AG04449 (cell line): Measurements from ENCODE around the gene KCTD15.
"Not testable (repeated sequence)": the region's sequence is repeated elsewhere in the genome, so short reads cannot be mapped to it uniquely, and the experiment has no call there.

Experiments
- CTCF ChIA-PET: fragments of 350-600 bp; formaldehyde crosslinking; extraction: SDS; loops from one replicate; lab custom pipeline; 2021; ENCODE audit warnings: antibody characterized with exemption; lab: Yijun Ruan, JAX
- POLR2A ChIA-PET: fragments of 400-600, 350-600 bp; formaldehyde crosslinking; extraction: SDS; loops from one replicate; lab custom pipeline; 2020; ENCODE audit warnings: antibody characterized with exemption, inconsistent platforms; lab: Yijun Ruan, JAX
- DNase-seq: peaks from one replicate; pipeline ENCODE4 v3.0.0-alpha.2; 2010; ENCODE audit warnings: low read depth, low spot score
- H3K4me3 ChIP-seq: 2 replicates; pipeline ENCODE4 v1.5.1; 2011; ENCODE audit warnings: low read depth, mild to moderate bottlenecking, control low read depth, low read length
- TF ChIP-seq, protein P1 (sequence below): IDR thresholded peaks from one replicate; pipeline ENCODE4 v1.5.1; 2011; ENCODE audit warnings: mild to moderate bottlenecking, moderate library complexity, low read length, control low read depth, inconsistent platforms; ENCODE audit not compliant: insufficient read depth; ENCODE audit errors: missing control alignments

KCTD15 gene

DNA sequence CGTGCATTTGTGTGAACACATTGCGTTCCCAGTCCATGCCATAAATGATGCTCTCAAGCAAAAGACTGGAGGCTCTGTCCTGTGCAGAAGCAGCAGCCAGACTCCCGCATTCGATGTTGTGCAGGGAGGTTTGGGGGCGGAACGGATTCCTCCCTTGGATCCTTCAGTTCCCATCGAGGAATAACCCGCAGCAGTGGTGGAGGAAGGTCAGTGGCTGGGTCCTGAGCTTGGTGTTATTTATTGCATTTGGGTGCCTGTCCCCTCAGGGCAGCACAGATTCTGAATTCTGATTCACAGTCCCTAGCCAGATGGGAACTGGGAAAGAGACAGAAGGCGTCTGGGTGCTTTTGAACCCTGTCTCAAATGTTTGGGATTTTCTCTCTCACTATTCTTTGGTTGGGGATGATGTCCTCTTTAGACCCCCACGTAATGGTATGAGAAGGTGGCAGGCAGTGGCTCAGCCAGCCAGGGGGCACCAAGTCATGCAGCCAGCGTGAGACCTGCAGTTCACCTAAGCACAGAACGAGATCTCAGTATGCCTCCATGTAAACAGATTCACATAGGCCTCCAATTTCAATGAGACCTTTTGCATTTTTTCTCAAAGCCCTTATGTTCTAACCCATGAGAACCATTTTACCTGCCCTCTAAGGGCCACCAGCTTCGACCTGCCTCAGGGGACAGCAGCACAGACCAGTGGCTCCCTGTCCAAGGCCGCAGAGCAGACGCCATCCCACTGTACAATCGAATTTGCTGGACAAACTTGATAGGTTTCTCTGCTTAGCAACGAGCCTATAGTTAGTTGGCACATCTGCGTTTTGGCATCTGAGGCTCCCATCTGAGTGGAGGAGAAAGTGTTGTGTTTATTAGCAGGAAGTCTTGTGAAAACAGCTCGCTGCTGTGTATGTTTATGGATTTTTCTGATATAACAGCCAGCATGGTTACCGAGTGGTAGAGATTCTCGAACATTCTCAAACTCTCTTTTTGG, 17.8 kb downstream of the KCTD15 start:
- no peak for DNase-seq
- TF ChIP-seq, protein P1, sequence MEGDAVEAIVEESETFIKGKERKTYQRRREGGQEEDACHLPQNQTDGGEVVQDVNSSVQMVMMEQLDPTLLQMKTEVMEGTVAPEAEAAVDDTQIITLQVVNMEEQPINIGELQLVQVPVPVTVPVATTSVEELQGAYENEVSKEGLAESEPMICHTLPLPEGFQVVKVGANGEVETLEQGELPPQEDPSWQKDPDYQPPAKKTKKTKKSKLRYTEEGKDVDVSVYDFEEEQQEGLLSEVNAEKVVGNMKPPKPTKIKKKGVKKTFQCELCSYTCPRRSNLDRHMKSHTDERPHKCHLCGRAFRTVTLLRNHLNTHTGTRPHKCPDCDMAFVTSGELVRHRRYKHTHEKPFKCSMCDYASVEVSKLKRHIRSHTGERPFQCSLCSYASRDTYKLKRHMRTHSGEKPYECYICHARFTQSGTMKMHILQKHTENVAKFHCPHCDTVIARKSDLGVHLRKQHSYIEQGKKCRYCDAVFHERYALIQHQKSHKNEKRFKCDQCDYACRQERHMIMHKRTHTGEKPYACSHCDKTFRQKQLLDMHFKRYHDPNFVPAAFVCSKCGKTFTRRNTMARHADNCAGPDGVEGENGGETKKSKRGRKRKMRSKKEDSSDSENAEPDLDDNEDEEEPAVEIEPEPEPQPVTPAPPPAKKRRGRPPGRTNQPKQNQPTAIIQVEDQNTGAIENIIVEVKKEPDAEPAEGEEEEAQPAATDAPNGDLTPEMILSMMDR: no peak
- ChIA-PET POLR2A (no interaction called here), CTCF (interaction anchor here (1.2 to 1.3 kb wide), 2 partner anchors 13 to 20 kb away, joined by 3 to 4 read pairs; no protein-coding TSS in a partner anchor)
- H3K4me3 ChIP-seq: no peak overlapping the region

DNA sequence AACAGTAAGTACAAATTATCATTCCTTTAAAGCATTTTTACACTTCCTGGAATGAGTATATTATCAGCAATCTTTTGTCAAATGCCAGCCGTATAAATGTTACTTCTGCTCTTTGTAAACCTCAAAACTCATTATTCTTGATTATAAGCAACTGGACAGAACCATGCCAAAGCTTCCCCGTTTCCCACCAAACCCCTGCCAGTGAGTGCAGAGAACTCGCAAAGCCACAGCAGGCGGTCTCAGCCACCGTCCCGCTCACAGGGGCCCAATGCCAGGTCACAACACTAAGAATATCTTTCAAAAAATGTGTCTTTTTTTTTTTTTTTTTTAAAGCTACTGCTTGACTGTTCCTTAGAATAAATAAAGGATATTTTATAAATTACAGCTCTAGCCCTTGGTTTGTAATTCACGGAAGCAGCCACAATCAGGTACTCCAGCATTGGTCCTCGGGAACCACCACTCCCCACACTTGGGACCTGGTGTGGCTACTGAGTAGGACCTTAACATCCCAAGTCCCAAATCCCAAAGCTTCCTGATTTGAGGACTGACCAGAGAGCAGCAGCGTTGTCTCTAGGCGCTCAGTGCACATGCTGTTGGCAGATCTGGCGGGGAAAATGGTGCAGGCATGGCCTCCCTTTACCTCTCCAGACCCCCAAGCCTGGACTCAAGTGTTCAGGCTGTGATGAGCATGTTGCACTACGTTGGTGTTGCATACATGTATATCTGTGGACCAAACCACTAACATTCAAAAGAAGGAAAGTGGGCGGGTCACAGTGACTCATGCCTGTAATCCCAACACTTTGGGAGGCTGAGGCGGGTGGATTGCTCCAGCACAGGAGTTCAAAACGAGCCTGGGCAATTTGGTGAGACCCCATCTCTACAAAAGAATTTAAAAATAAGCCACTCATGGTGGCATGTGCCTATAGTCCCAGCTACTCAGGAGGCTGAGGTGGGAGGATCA, 19.0 kb downstream of the KCTD15 start:
- POLR2A ChIA-PET: no interaction called here
- CTCF ChIA-PET: interaction anchor here (1.2 kb wide), 1 partner anchor 15 kb away, joined by 4 read pairs; no protein-coding TSS in a partner anchor
- DNase-seq: no peak
- no peak overlapping the region for H3K4me3 ChIP-seq
- TF ChIP-seq, protein P1: no peak

DNA sequence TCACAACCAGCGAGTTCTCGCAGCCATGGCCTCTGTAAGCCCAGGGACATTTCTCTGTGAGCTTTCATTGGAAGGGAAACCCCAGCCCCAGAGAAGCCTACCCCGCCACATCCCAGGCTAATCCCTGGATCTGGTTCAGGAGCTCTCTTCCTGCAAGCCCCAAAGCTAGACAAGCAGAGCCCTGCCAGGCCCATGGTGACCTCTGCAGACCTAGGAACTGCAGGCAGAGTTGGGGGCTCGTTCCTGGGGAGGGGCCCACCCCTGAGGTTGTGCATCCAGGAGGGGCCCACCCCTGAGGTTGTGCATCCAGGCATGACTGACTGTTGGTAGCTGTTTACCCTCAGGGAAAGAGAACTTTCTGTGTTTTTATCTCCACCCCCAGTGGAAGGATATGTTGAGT, 21.7 kb downstream of the KCTD15 start:
- TF ChIP-seq, protein P1: no peak
- no peak for DNase-seq
- CTCF ChIA-PET: interaction anchor here (0.9 to 2.7 kb wide), 6 partner anchors 9 to 180 kb away, joined by 3 to 11 read pairs (median 6); partner anchors contain the start of gene KCTD15
- POLR2A ChIA-PET: no interaction called here
- no peak overlapping the region for H3K4me3 ChIP-seq

DNA sequence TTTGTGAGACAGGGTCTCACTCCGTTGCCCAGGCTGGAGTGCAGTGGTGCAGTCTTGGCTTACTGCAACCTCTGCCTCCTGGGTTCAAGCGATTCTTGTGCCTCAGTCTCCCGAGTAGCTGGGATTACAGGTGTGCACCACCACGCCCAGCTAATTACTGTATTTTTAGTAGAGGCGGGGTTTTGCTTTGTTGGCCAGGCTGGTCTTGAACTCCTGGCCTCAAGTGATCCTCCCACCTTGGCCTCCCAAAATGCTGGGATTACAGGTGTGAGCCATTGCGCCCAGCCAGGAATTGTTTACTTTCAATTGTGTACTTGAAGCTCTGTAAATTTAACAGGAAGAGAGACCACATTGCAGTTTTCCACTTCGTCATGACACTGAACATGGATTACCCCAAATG, 22.4 kb downstream of the KCTD15 start:
- H3K4me3 ChIP-seq, POLR2A ChIA-PET, DNase-seq: not testable (repeated sequence)
- CTCF ChIA-PET: interaction anchor here (1.3 to 2.7 kb wide), 7 partner anchors 10 to 277 kb away, joined by 4 to 11 read pairs (median 6); partner anchors contain the start of gene KCTD15

DNA sequence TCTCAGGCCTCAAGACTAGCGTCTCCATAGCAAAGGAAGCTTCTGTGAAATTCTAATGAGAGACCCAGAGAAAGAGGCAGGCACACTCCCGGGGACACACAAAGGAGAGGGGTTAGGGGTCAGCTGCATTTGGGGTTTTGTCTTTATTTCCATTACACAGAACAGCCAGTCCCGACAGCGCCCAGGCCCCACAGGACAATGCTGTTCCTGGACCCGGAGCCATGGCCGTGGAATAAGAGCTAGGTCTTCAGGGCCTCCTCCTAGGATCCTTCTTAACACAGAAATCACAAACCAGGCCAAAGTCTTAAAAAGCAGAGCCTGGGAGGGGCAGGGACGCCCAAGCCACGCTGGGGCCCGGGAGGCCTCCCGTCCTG, 22.8 kb downstream of the KCTD15 start:
- TF ChIP-seq, protein P1: no peak
- POLR2A ChIA-PET: no interaction called here
- DNase-seq: no peak

More for the DNA sequence above, 22.8 kb downstream of the KCTD15 start:
- CTCF ChIA-PET: interaction anchor here (1.3 to 2.7 kb wide), 5 partner anchors 22 to 277 kb away, joined by 4 to 11 read pairs (median 6); partner anchors contain the start of gene KCTD15
- peak overlapping the region; percentile 44 for H3K4me3 ChIP-seq
